ENCODE results near the gene COA5. TPM values are rescaled to one million over a fixed set of nuclear protein-coding genes. Genes with fewer than 3 reads are reported as not detected.

Gene COA5
- total RNA-seq, 3 donors from 2014 or later: 14.5 to 17.6 (median 15.9) TPM

DNA sequence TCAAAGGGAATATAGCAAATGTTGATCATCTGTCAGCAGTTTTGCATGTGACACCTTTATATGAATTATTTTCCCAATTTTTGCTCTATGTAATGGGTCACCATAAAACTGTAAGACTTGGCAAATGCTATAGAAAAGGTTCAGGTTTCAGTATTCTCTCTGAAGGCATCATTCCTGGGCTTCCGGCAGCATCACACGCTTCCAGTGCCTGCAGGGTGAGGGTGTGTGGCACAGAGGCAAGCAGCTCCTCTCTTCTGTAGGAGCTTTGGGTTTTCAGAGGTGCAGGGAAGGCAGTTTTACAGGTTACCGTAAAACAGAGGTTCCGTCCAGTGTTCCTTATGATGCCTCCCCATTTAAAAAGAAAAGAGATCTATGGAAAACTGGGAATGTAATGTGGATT is 18.8 kb downstream of the COA5 start:
- Mint-ChIP-seq H3K9me3 (peaks cover 3% of the 10 kb centered on the region), H3K36me3 (ENCODE audit: insufficient read depth) (peaks cover 47% of the 10 kb centered on the region), H3K27me3 (ENCODE audit: low read depth) (no peaks in the 10 kb centered on the region), H3K4me3 (no peak overlapping the region), H3K4me1 (ENCODE audit: low read depth) (peaks cover 5% of the 10 kb centered on the region)
- no peak for ATAC-seq
- no peak for DNase-seq

DNA sequence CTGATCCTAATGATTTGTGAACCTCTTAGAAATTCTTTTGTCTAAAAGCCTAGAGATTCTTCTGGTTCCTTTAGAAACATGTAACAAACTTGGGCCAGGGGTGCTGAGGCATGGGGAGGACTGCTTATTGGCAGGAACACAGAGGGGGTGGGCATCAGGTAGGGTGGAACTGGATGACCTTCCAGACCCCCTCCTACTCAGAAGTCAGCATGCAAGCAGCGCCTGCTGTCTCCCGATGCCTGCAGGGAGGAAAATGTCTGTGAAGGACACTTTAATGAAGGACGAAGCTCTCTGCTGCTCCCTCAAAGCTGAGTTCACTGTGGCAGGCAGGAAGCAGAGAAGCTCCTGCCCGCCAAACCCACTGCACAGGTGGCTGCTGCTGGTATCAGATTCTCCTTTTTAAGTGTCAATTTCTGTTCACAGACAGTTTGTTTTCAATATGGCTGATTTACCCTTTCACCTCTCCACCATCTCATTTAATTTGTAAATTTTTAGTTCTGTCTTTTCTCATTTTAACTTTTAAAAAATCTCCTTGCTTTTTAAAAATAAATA is 19.4 kb downstream of the COA5 start:
- Mint-ChIP-seq H3K4me1 (ENCODE audit: low read depth) (peaks cover 5% of the 10 kb centered on the region), H3K36me3 (ENCODE audit: insufficient read depth) (peaks cover 44% of the 10 kb centered on the region), H3K9me3 (peaks cover 3% of the 10 kb centered on the region), H3K4me3 (no peak overlapping the region), H3K27me3 (ENCODE audit: low read depth) (no peaks in the 10 kb centered on the region)
- no peak for ATAC-seq
- no peak for DNase-seq

DNA sequence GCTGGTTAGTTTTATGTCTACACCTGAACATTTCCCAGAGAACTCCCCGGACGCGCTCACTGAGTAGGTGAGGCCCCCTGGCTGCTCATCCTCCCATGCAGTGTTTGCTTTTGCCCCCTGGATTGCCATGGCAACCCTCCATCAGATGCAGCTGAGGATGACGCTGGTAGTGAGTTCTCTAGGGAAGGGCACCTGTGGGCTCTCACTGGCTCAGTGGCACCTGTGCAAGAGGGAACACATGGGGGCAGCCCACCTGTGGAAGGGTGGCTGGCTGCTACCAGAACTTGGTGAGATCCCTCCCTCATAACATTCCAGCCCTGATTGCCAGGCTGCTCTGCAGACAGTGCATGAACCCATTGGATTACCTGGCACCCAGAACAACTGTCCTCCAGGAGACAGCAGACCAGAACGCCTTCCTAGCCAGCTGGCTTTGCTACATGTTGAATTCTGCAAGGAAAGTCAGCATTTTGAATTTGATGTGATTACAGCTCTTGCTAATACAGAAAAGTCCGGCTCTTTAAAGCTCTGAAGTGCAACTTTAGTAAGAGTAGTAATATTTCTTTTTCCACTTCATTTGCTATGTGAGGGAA is 21.7 kb downstream of the COA5 start:
- H3K4me3 Mint-ChIP-seq: no peak overlapping the region
- ATAC-seq: no peak
- DNase-seq: no peak
- H3K27me3 Mint-ChIP-seq (ENCODE audit: low read depth): no peaks in the 10 kb centered on the region
- peaks cover 40% of the 10 kb centered on the region for H3K36me3 Mint-ChIP-seq (ENCODE audit: insufficient read depth)
- H3K9me3 Mint-ChIP-seq: no peaks in the 10 kb centered on the region
- peaks cover 5% of the 10 kb centered on the region for H3K4me1 Mint-ChIP-seq (ENCODE audit: low read depth)

DNA sequence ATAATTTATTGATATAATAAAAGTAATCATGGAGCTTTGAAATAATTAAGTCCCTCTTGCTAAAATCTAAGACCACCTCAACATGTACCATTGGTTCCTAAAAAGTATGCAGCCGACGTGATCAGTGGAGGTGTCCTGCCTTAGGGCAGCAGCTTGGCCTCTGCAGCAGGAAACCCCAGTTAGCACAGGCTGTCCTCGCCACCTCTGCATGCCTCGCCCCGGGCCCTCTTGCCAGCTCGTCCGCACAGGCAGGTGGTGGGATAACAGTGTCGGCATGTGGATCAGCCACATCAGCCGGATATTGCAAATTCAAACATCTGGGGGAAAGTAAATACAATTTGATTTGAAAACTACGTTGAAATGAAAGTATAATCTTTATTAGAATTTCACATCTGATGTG is 22.9 kb downstream of the COA5 start:
- ATAC-seq (no peak), DNase-seq (no peak)
- Mint-ChIP-seq H3K9me3 (no peaks in the 10 kb centered on the region), H3K4me1 (ENCODE audit: low read depth) (peaks cover 5% of the 10 kb centered on the region), H3K36me3 (ENCODE audit: insufficient read depth) (peaks cover 32% of the 10 kb centered on the region), H3K4me3 (no peak overlapping the region), H3K27me3 (ENCODE audit: low read depth) (no peaks in the 10 kb centered on the region)

DNA sequence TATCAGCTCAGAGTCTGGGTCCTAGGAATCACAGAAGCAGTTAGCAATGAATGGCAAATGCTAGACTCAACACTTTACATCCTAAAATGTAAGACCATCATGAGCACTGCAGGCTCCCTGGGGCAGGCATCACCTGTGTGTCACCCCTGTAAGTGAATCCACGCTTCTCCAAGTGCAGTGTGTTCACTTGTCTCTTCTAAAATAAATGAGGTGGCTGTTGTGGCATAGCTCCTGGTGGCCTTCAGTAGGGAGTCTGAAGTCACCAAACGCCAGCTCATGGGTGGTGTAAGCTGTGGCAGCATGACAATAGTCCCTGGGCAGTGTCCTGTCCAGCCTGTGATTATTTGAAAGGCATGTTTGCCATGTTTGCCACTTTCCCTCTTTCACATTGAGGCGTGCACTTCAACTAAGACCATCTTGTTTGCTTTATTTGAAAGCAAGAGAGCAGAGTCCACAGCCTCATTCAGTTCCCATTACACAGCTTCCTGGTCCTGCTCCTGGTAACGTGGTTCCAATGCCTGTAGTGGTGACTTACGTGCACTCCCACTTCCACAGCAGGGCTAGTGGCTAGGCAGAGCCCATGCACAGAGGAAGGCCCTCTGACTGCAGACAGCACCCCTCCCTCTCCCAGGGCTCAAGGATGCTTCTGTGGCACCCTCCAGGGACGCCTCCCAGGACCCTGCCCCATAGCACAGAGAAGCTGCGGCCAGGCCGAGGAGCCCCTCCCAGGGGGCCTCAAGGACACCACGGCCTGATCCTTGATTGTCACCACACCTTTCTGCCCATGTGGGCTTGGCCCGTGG is 24.3 kb downstream of the COA5 start:
- Mint-ChIP-seq H3K4me1 (ENCODE audit: low read depth) (peaks cover 5% of the 10 kb centered on the region), H3K9me3 (no peaks in the 10 kb centered on the region), H3K4me3 (no peak overlapping the region), H3K27me3 (ENCODE audit: low read depth) (no peaks in the 10 kb centered on the region), H3K36me3 (ENCODE audit: insufficient read depth) (peaks cover 28% of the 10 kb centered on the region)
- DNase-seq (no peak), ATAC-seq (no peak)

DNA sequence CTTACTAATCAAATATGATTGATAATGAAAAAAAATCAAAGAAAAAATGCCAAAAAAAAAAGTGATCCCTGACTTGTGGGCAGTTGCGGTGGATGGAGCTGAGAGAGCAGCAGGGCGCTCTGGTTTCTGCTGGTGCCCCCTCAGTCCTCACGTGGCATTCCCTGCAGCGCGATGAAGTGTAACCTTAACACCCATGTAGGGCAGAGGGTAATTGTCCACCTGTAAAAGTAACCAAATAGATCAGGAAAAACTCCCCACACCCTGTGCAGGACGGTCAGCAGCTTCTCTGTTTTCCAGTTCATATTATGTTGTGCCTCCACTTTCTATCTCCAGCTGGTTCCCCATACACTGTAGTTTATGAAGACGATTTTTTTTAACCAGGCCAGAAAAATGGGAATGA is 25.0 kb downstream of the COA5 start:
- ATAC-seq: no peak
- H3K4me3 Mint-ChIP-seq: no peak overlapping the region

DNA sequence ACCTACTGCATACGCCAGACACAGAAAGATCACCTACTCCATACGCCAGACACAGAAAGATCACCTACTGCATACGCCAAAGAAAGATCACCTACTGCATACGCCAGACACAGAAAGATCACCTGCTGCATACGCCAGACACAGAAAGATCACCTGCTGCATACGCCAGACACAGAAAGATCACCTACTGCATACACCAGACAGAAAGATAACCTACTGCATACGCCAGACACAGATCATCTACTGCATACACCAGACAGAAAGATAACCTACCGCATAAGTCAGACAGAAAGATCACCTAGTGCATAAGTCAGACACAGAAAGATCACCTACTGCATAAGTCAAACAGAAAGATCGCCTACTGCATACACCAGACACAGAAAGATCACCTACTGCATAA is 25.8 kb downstream of the COA5 start:
- Mint-ChIP-seq H3K4me1 (ENCODE audit: low read depth) (peaks cover 3% of the 10 kb centered on the region), H3K27me3 (ENCODE audit: low read depth) (no peaks in the 10 kb centered on the region), H3K9me3 (no peaks in the 10 kb centered on the region), H3K4me3 (no peak overlapping the region), H3K36me3 (ENCODE audit: insufficient read depth) (peaks cover 33% of the 10 kb centered on the region)
- no peak for DNase-seq
- ATAC-seq: no peak

More for the DNA sequence above, 25.0 kb downstream of the COA5 start:
- H3K27me3 Mint-ChIP-seq (ENCODE audit: low read depth): no peaks in the 10 kb centered on the region
- H3K4me1 Mint-ChIP-seq (ENCODE audit: low read depth): peaks cover 5% of the 10 kb centered on the region
- H3K36me3 Mint-ChIP-seq (ENCODE audit: insufficient read depth): peaks cover 28% of the 10 kb centered on the region
- DNase-seq: no peak
- no peaks in the 10 kb centered on the region for H3K9me3 Mint-ChIP-seq

DNA sequence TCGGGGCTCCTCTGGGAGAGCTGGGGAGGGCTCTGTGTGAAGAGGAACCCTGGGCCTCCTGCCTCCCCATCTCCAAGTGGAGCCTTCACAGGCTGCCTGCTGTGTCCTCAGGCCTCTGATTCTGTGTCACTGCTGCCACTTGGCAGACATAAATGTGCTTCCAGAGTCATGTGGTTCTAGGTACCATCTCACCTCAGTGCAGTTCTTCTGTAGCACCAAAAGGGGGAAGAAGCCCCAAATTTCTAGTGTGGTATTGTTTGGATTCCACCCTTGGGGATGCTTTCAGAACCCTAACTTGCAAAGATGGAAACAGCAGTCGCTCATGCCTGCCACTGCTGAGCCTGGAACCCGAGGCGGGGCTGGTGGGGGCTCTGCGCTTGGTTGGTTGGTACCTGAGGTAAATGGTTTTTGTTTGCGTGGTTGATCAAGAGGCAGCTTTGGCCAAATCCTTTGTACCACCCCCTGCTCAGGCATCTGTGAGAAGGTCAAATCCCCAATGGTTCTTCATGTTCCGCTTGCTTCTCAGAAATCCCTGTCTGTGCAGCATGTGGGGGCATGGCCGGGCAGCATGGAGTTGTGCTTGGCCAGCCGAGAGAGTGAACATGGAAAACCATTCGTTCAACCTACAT is 27.5 kb downstream of the COA5 start:
- H3K36me3 Mint-ChIP-seq (ENCODE audit: insufficient read depth): peaks cover 31% of the 10 kb centered on the region
- H3K4me1 Mint-ChIP-seq (ENCODE audit: low read depth): no peaks in the 10 kb centered on the region
- no peak for ATAC-seq
- no peak for DNase-seq
- no peaks in the 10 kb centered on the region for H3K9me3 Mint-ChIP-seq
- no peak overlapping the region for H3K4me3 Mint-ChIP-seq
- H3K27me3 Mint-ChIP-seq (ENCODE audit: low read depth): no peaks in the 10 kb centered on the region

DNA sequence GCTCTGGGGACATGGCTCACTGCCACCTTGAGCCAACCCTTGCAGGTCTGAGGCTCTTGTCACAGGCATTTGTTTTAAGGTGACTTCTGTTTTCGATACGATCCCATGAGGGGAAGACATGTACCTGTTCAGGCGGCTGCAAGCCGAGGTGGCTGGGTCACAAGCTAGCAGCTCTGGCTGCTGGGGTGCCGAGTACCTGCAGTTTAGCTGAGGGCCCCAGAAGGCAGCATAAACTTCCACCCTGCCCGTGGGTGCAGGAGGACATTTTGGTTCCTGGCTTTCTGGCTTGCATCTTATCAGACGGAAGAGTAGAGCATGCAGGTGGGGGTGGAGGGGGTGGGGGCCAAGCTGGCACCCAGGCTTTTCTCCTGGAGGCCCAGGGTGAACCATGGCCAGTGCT is 28.4 kb downstream of the COA5 start:
- H3K4me3 Mint-ChIP-seq: no peak overlapping the region
- DNase-seq (no peak), ATAC-seq (no peak)
- H3K36me3 Mint-ChIP-seq (ENCODE audit: insufficient read depth): peaks cover 34% of the 10 kb centered on the region
- no peaks in the 10 kb centered on the region for H3K9me3 Mint-ChIP-seq
- H3K4me1 Mint-ChIP-seq (ENCODE audit: low read depth): no peaks in the 10 kb centered on the region
- H3K27me3 Mint-ChIP-seq (ENCODE audit: low read depth): no peaks in the 10 kb centered on the region

DNA sequence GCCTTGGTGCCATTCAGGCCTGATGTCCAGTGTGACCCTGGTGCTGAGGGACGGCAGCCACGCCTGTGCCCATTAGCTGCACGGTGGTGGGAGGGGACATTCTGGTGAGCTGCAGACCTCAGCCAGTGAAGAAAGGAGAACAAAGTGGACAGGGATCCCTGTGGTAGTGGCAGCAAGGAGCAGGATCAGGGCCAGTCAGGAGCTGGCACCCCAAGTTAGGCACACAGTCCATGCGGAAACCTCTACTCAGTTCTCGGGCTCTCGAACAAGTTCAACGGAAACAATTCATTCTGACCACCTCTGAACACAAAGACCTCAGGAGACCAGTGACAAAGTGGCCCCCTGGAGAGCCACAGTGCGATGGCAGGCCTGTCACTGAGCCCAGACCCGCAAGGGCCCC is 30.1 kb downstream of the COA5 start:
- H3K4me3 Mint-ChIP-seq: no peak overlapping the region
- ATAC-seq (no peak), DNase-seq (no peak)
- H3K9me3 Mint-ChIP-seq: no peaks in the 10 kb centered on the region
- H3K4me1 Mint-ChIP-seq (ENCODE audit: low read depth): no peaks in the 10 kb centered on the region
- peaks cover 31% of the 10 kb centered on the region for H3K36me3 Mint-ChIP-seq (ENCODE audit: insufficient read depth)
- no peaks in the 10 kb centered on the region for H3K27me3 Mint-ChIP-seq (ENCODE audit: low read depth)

DNA sequence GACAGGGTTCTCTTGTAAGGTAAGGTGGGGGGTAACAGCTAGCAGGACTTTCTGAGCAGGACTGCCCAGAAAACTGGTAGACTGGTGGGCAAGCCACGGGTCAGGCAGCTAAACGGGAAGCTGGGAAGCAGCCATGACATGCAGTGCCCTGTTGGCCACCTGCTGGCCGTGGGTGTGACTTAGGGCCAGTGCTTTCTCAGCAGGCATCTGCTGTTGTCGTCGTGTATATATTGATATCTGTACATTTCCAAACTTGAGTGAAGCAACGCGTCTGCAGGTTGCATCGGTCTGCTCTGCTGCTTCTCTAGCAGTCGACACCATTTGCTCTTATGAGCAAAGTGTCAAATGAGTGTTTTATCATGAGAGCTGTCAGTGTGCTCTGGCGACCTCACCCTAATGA is 31.0 kb downstream of the COA5 start:
- no peak for DNase-seq
- Mint-ChIP-seq H3K36me3 (ENCODE audit: insufficient read depth) (peaks cover 35% of the 10 kb centered on the region), H3K9me3 (no peaks in the 10 kb centered on the region), H3K4me1 (ENCODE audit: low read depth) (no peaks in the 10 kb centered on the region), H3K27me3 (ENCODE audit: low read depth) (no peaks in the 10 kb centered on the region), H3K4me3 (no peak overlapping the region)
- no peak for ATAC-seq

DNA sequence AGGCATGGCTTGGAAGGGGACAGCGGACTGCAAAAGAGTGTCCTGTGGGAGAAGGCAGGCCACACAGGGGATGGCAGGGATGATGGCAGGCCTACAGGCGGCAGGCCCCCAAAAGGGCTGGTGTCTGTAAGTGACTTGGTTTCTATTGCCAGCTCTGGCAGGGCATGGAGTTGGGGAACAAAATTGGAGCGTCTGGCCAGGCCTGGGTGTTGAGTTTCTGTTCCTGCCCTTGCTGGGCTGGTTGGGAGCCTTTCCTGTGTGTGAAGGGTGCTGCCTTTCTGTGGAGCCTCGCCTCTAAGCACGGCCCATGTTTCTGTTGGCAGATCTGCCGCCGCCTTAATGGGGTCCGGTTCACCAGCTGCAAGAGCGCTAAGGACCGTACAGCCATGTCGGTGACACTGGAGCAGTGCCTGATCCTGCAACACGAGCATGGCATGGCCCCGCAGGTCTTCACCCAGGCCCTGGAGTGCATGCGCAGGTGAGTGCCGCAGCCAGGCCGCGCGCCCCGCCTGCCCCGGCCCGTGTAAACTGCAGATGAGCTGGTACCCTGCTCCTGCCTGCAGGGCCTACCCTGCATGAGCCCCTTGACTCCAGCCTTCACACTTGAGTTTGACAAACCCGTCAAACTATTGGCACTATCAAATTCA is 31.5 kb downstream of the COA5 start:
- no peak for DNase-seq
- H3K4me3 Mint-ChIP-seq: no peak overlapping the region
- H3K36me3 Mint-ChIP-seq (ENCODE audit: insufficient read depth): peaks cover 31% of the 10 kb centered on the region
- H3K9me3 Mint-ChIP-seq: no peaks in the 10 kb centered on the region
- H3K27me3 Mint-ChIP-seq (ENCODE audit: low read depth): no peaks in the 10 kb centered on the region
- ATAC-seq: no peak
- H3K4me1 Mint-ChIP-seq (ENCODE audit: low read depth): no peaks in the 10 kb centered on the region

DNA sequence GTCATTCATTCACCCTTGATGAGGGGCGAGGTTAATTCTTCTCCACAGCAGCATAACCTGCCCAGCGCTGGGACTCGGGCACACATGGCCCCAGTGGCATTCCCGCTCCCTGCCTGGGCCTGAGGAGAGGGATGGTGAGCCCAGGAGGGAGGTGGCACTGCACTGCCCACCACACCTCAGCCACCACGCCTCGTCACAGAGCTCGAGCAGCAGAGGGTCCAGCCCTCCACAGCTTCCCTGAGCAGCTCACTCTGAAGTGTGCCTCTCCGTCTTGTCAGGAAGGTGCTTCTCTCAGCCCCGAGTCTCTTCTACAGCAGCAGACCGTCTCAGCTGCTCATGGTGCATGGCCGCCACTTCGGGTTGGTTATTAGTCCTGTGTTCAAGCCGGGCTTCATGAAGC is 34.9 kb downstream of the COA5 start:
- Mint-ChIP-seq H3K4me3 (no peak overlapping the region), H3K4me1 (ENCODE audit: low read depth) (no peaks in the 10 kb centered on the region), H3K9me3 (no peaks in the 10 kb centered on the region), H3K27me3 (ENCODE audit: low read depth) (no peaks in the 10 kb centered on the region), H3K36me3 (ENCODE audit: insufficient read depth) (peaks cover 34% of the 10 kb centered on the region)
- no peak for ATAC-seq
- no peak for DNase-seq

DNA sequence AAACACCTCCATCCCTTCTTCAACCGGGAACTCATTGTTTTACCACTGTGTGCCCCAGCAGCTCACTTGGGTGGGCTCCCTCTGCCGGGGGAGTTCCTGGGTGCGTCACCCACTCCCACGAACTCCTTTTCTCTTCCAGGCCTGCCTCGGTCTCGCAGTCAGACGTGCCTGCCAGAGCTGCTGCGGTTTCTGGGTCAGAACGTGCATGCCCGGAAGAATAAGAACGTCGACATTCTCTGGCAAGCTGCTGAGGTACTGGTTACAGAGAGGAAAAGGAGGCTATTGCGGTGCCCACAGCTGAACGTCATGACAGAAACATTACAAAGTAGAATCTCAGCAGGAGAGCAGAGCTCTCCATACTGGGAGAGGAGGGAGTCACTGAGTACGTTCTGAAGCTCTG is 35.6 kb downstream of the COA5 start:
- DNase-seq: no peak
- no peaks in the 10 kb centered on the region for H3K27me3 Mint-ChIP-seq (ENCODE audit: low read depth)
- no peak for ATAC-seq
- H3K4me1 Mint-ChIP-seq (ENCODE audit: low read depth): no peaks in the 10 kb centered on the region
- H3K9me3 Mint-ChIP-seq: no peaks in the 10 kb centered on the region
- H3K4me3 Mint-ChIP-seq: no peak overlapping the region
- H3K36me3 Mint-ChIP-seq (ENCODE audit: insufficient read depth): peaks cover 33% of the 10 kb centered on the region

All from activated T-cell treated with anti-CD3 and anti-CD28 coated beads, Interleukin-2, amount 50 U/mL, for 4 hours (primary cell).